Tibial nerve (tissue), 4 donors: ENCODE measurements around the gene RCL1.

Experiments used
- EP300 ChIP-seq, 2 donors: sonication (generic); formaldehyde crosslinking; IDR thresholded peaks; one replicate each; pipeline ENCODE4 v1.6.1; 2017; ENCODE audit warnings: antibody characterized with exemption in 2 of 2, mild to moderate bottlenecking in 1 of 2
- POLR2A ChIP-seq, 2 donors: fragments of 450-650 bp; IDR thresholded peaks; one replicate each; pipeline ENCODE4 v1.6.1; 2017; ENCODE audit warnings: antibody characterized with exemption in 2 of 2, mild to moderate bottlenecking in 2 of 2, moderate library complexity in 2 of 2
- TF ChIP-seq, protein P1 (sequence below), 5 experiments: fragments of 200-600 bp in 3 of 5; fragments of 450-650 bp in 2 of 5; sonication (generic) in 3 of 5; IDR thresholded peaks; one replicate each; pipeline ENCODE4 v1.5.1; 2016 to 2019; ENCODE audit warnings: antibody characterized with exemption in 5 of 5, mild to moderate bottlenecking in 3 of 5, moderate library complexity in 2 of 5

DNA sequence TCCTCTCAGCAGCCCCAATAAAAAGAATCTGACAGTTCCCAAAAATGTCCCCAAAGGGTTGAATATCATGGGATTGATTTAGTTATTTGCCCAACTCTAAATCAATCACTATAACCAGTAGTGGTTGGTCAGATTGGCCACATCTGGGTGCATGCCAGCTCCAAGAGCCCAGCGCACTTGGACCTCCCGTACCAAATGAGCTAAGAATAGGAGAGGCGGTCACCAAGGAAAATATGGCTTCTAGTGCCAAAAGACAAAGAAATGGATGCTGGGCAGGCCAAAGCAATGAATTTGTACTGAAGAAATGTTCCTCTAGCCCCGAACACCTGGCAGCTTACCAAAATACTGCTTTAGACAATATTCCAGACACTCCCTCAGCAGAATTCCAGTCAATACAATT is 80.3 kb downstream of the RCL1 start:
- TF ChIP-seq POLR2A (IDR thresholded peaks at IDR 0.05) (no peak), EP300 (IDR thresholded peaks at IDR 0.05) (no peak)
- TF ChIP-seq, protein P1, sequence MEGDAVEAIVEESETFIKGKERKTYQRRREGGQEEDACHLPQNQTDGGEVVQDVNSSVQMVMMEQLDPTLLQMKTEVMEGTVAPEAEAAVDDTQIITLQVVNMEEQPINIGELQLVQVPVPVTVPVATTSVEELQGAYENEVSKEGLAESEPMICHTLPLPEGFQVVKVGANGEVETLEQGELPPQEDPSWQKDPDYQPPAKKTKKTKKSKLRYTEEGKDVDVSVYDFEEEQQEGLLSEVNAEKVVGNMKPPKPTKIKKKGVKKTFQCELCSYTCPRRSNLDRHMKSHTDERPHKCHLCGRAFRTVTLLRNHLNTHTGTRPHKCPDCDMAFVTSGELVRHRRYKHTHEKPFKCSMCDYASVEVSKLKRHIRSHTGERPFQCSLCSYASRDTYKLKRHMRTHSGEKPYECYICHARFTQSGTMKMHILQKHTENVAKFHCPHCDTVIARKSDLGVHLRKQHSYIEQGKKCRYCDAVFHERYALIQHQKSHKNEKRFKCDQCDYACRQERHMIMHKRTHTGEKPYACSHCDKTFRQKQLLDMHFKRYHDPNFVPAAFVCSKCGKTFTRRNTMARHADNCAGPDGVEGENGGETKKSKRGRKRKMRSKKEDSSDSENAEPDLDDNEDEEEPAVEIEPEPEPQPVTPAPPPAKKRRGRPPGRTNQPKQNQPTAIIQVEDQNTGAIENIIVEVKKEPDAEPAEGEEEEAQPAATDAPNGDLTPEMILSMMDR (IDR thresholded peaks at IDR 0.05) = no peak
